ENCODE measurements around the gene TSHZ2. TPM values are rescaled to one million over a fixed set of nuclear protein-coding genes. Genes with fewer than 3 reads are reported as not detected.

TSHZ2 gene
- total RNA-seq, 4 donors from 2014 or later = 4.0 to 57.8 (median 10.3) TPM

DNA sequence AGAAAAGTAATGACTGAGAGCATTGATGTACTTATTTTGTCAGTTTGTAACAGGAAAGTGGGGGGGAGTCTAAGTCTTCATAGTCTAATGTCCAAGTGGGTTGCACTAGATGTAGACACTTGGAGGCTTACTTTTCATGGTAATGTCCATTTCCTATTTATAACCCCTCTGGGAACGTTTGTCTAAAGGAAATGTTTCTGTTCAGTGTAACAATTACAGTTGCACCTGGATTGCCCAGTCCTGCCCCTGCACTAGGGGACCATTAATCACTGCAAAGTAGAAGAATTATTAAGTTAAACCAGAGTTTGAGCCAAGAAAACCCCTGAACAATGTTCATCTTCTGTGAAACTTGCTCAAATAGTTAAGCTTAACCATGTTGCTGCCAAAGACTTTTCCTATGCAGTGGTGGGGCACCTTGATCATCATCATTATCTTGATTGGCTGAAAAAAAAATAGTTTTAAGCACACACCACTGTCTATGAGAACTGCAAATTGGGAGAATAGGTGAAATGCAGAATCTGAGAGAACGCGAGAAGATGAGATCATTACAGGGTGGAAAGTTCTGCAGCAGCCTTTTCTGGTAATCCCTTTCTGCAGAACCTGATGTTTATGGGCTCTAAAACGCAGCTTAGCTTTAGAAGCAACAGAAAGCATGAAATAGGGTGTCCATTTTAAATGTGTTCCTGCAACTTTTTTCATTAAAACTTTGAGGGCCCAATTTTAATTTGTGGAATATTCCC lies 515.5 kb downstream of the TSHZ2 start:
- Histone ChIP-seq H3K27me3 (no peaks in the 10 kb centered on the region), H3K27ac (no peak overlapping the region), H3K9me3 (no peaks in the 10 kb centered on the region), H3K36me3 (no peaks in the 10 kb centered on the region), H3K4me1 (no peaks in the 10 kb centered on the region), H3K4me3 (no peak overlapping the region)
- no peak for TF ChIP-seq POLR2A (IDR thresholded peaks at IDR 0.05)
- TF ChIP-seq, protein P1, sequence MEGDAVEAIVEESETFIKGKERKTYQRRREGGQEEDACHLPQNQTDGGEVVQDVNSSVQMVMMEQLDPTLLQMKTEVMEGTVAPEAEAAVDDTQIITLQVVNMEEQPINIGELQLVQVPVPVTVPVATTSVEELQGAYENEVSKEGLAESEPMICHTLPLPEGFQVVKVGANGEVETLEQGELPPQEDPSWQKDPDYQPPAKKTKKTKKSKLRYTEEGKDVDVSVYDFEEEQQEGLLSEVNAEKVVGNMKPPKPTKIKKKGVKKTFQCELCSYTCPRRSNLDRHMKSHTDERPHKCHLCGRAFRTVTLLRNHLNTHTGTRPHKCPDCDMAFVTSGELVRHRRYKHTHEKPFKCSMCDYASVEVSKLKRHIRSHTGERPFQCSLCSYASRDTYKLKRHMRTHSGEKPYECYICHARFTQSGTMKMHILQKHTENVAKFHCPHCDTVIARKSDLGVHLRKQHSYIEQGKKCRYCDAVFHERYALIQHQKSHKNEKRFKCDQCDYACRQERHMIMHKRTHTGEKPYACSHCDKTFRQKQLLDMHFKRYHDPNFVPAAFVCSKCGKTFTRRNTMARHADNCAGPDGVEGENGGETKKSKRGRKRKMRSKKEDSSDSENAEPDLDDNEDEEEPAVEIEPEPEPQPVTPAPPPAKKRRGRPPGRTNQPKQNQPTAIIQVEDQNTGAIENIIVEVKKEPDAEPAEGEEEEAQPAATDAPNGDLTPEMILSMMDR (IDR thresholded peaks at IDR 0.05) = no peak
- DNase-seq = no peak

DNA sequence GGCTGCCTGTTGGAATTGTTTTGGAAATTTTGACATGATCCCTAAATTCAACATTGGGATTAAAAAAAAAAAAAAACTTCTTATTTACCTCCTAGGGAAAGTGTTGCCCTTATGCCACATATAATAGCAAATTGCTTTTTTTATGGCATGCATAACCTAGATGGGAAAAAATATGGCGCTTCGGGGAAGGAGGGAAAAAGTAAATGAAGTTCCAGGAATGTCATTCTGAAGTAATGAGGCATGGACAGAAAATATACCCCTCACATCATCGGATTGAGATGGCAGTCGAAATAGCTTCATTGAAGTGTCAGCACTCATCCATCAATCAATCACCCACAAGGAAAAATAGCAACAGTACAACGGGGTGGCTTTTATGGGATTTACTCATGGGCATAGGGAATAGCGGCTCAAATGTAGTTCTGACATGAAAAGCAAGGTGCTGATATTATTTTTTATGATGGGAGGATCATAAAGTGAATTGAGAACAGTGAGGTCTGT lies 516.7 kb downstream of the TSHZ2 start:
- H3K4me3 ChIP-seq = no peak overlapping the region
- H3K36me3 ChIP-seq = no peaks in the 10 kb centered on the region
- TF ChIP-seq POLR2A (IDR thresholded peaks at IDR 0.05) = no peak
- TF ChIP-seq, protein P1 (IDR thresholded peaks at IDR 0.05) = no peak
- H3K27me3 ChIP-seq = no peaks in the 10 kb centered on the region
- H3K9me3 ChIP-seq = no peaks in the 10 kb centered on the region
- no peak for DNase-seq
- no peak overlapping the region for H3K27ac ChIP-seq
- no peaks in the 10 kb centered on the region for H3K4me1 ChIP-seq

DNA sequence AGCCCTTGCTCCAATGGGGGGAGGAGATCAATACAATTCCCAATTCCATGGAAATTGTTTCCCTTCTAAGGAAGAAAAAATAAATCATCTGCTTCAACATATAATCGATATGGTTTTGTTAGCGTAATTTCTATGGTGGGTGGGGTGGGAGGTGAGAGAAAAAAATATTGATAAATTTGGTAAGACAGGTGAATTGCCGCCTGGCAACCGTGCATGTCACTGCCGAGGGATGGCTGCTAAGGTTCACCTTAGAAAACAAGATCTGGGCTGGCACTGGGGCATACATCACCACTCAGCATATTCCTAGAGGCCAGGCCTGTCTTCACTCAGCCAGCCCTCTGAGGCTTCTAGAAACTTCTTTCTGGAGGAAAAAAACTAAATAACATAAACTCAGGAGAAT lies 517.4 kb downstream of the TSHZ2 start:
- Histone ChIP-seq H3K4me3 (no peak overlapping the region), H3K36me3 (no peaks in the 10 kb centered on the region), H3K27ac (no peak overlapping the region), H3K27me3 (no peaks in the 10 kb centered on the region), H3K9me3 (no peaks in the 10 kb centered on the region), H3K4me1 (no peaks in the 10 kb centered on the region)
- TF ChIP-seq POLR2A (IDR thresholded peaks at IDR 0.05) = no peak
- TF ChIP-seq, protein P1 (IDR thresholded peaks at IDR 0.05) = no peak
- DNase-seq = no peak

DNA sequence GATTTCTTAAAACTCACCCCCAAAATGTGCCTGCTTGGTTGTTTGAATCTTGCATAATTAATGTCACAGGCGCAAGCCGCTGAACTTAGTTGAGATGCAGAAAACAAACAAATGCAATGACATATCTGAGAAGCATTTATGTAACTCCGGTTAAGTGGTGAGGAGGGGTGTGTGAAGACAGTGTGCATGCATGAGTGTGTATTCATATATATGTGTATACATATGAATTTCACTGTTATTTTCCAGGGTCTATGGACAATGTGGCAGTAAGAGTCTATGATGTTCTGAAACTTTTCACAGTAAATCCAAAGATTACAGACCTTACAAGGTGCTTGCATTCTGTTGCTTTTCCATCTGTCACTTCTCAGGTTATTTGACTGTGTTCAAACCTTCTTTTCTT lies 518.5 kb downstream of the TSHZ2 start:
- Histone ChIP-seq H3K36me3 (no peaks in the 10 kb centered on the region), H3K9me3 (no peaks in the 10 kb centered on the region), H3K4me3 (no peak overlapping the region), H3K27me3 (no peaks in the 10 kb centered on the region), H3K4me1 (no peaks in the 10 kb centered on the region), H3K27ac (no peak overlapping the region)
- no peak for TF ChIP-seq POLR2A (IDR thresholded peaks at IDR 0.05)
- TF ChIP-seq, protein P1 (IDR thresholded peaks at IDR 0.05) = no peak
- no peak for DNase-seq

DNA sequence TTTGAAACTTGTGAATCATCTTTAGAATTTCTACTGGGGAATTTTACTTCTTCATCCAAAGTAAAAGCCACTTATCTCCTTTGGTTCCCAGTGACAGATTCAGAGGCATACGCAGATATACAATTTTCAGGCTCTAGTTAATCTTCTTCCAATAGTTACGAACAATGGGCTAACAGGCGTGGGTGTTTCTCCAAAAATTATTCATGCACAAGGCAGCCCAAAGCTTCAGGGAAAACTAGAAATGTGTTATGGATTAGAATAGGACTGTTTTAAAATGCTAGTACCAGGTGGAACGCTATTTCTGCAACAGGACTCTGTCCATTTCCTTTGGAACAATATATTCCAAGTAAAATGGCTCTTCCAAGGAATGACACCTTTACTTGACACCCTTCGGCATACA lies 519.3 kb downstream of the TSHZ2 start:
- Histone ChIP-seq H3K36me3 (no peaks in the 10 kb centered on the region), H3K27me3 (no peaks in the 10 kb centered on the region), H3K9me3 (no peaks in the 10 kb centered on the region), H3K4me3 (no peak overlapping the region), H3K4me1 (no peaks in the 10 kb centered on the region), H3K27ac (no peak overlapping the region)
- DNase-seq = no peak
- TF ChIP-seq, protein P1 (IDR thresholded peaks at IDR 0.05) = no peak
- no peak for TF ChIP-seq POLR2A (IDR thresholded peaks at IDR 0.05)
